ENCODE measurements around the gene AK6.
"Not testable (repeated sequence)": the region's sequence is repeated elsewhere in the genome, so short reads cannot be mapped to it uniquely, and the experiment has no call there.

- not testable (repeated sequence) for TF ChIP-seq POLR2A (IDR thresholded peaks at IDR 0.05)
- TF ChIP-seq, protein P1, sequence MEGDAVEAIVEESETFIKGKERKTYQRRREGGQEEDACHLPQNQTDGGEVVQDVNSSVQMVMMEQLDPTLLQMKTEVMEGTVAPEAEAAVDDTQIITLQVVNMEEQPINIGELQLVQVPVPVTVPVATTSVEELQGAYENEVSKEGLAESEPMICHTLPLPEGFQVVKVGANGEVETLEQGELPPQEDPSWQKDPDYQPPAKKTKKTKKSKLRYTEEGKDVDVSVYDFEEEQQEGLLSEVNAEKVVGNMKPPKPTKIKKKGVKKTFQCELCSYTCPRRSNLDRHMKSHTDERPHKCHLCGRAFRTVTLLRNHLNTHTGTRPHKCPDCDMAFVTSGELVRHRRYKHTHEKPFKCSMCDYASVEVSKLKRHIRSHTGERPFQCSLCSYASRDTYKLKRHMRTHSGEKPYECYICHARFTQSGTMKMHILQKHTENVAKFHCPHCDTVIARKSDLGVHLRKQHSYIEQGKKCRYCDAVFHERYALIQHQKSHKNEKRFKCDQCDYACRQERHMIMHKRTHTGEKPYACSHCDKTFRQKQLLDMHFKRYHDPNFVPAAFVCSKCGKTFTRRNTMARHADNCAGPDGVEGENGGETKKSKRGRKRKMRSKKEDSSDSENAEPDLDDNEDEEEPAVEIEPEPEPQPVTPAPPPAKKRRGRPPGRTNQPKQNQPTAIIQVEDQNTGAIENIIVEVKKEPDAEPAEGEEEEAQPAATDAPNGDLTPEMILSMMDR (IDR thresholded peaks at IDR 0.05), result not testable (repeated sequence)
Observed at GRCh38 chr5:69333668-69334315, 35.5 kb downstream of the AK6 start.

Measured in right lobe of liver (tissue), 4 donors.